HG03354 (cell line): Measurements from ENCODE around the gene EMILIN1.

Source experiments
- ATAC-seq: cut with Tn5 transposase; IDR thresholded peaks from one replicate; pipeline ENCODE4 v1.9.1; 2021; ENCODE audit warnings: mild to moderate bottlenecking; ENCODE audit not compliant: unreplicated experiment, poor library complexity, severe bottlenecking

The EMILIN1 gene

GRCh38 chr2:27078267-27079194, at the start of gene EMILIN1:
Gene EMILIN1 (plus strand): TSS chr2:27078615. CDS start chr2:27079066, 451 bp downstream.
- ATAC-seq, result no peak

GRCh38 chr2:27029051-27029450, 49.4 kb upstream of the EMILIN1 start:
- ATAC-seq, result no peak

- peak; percentile 96 for ATAC-seq
Measured at GRCh38 chr2:27032495-27033252, 45.7 kb upstream of the EMILIN1 start, which contains the start of gene TMEM214. Gene TMEM214 (plus strand): TSS chr2:27032965. CDS start chr2:27033016, 51 bp downstream.

- peak; percentile 8 for ATAC-seq
Measured at GRCh38 chr2:27033253-27033852, 45.1 kb upstream of the EMILIN1 start.

- ATAC-seq, result no peak
Measured at GRCh38 chr2:27038012-27038411, 40.4 kb upstream of the EMILIN1 start.

GRCh38 chr2:27038631-27039339, 39.6 kb upstream of the EMILIN1 start:
- ATAC-seq, result no peak

GRCh38 chr2:27039426-27039825, 39.0 kb upstream of the EMILIN1 start:
- ATAC-seq, result no peak

GRCh38 chr2:27039871-27040270, 38.5 kb upstream of the EMILIN1 start:
- no peak for ATAC-seq

- ATAC-seq, result no peak
Measured at GRCh38 chr2:27040282-27040681, 38.1 kb upstream of the EMILIN1 start.

GRCh38 chr2:27041752-27042151, 36.7 kb upstream of the EMILIN1 start:
- ATAC-seq, result no peak

- ATAC-seq, result no peak
Measured at GRCh38 chr2:27042159-27042661, 36.2 kb upstream of the EMILIN1 start.

- no peak for ATAC-seq
Measured at GRCh38 chr2:27042985-27043634, 35.3 kb upstream of the EMILIN1 start.

GRCh38 chr2:27049422-27050280, 28.8 kb upstream of the EMILIN1 start:
- peak; percentile 22 for ATAC-seq

- ATAC-seq, result peak; percentile 50
Measured at GRCh38 chr2:27050281-27050995, 28.0 kb upstream of the EMILIN1 start.

GRCh38 chr2:27050996-27051901, 27.2 kb upstream of the EMILIN1 start, which contains the start of gene AGBL5:
Gene AGBL5 (plus strand): TSS chr2:27051668. CDS start chr2:27052959, 1,291 bp downstream.
- ATAC-seq, result peak; percentile 77

- no peak for ATAC-seq
Measured at GRCh38 chr2:27051902-27052645, 26.3 kb upstream of the EMILIN1 start.
